Measurements from ENCODE around the gene KDM1A. TPM values are rescaled to one million over a fixed set of nuclear protein-coding genes. Genes with fewer than 3 reads are reported as not detected.

The KDM1A gene
- polyA plus RNA-seq, 2 of the 4 experiments (the other 2 are of a cell fraction) = 66.4 to 80.3 TPM

GRCh38 chr1:23092447-23092846, 73.2 kb downstream of the KDM1A start:
- no peak for ATAC-seq
- POLR2A ChIA-PET = no interaction called here
- Histone ChIP-seq H3K27ac (no peak overlapping the region), H3K9me3 (no peaks in the 10 kb centered on the region), H3K4me1 (peaks cover 6% of the 10 kb centered on the region; the same call in 2 of the 3 replicates), H3K4me2 (no peak overlapping the region), H3K4me3 (no peak overlapping the region)
- no peak for FAIRE-seq
- no peak for TF ChIP-seq EHMT2 (IDR thresholded peaks at IDR 0.05; ENCODE audit: low read depth)
- no peak for TF ChIP-seq REST (IDR thresholded peaks at IDR 0.05)
- TF ChIP-seq KDM1A (IDR thresholded peaks at IDR 0.05; ENCODE audit: low read depth) = no peak
- TF ChIP-seq JUN (IDR thresholded peaks at IDR 0.05) = no peak
- no peak for TF ChIP-seq HMGXB4 (CRISPR knock-in tag; IDR thresholded peaks at IDR 0.05; ENCODE audit: borderline replicate concordance)
- TF ChIP-seq MAZ (IDR thresholded peaks at IDR 0.05; ENCODE audit: borderline replicate concordance, low read depth, low read length) = no peak
- 90% methylated on average over 12 of the region's 12 CpGs for WGBS (ENCODE audit: missing lambda C conversion rate)
- CTCF ChIA-PET = interaction anchor here (1.5 to 9.2 kb wide), 5 partner anchors 12 to 118 kb away, joined by 3 to 203 read pairs (median 9); no protein-coding TSS in a partner anchor
- no peak for DNase-seq (ENCODE audit: low read depth in 1 of 2, low spot score in 1 of 2)

DNA sequence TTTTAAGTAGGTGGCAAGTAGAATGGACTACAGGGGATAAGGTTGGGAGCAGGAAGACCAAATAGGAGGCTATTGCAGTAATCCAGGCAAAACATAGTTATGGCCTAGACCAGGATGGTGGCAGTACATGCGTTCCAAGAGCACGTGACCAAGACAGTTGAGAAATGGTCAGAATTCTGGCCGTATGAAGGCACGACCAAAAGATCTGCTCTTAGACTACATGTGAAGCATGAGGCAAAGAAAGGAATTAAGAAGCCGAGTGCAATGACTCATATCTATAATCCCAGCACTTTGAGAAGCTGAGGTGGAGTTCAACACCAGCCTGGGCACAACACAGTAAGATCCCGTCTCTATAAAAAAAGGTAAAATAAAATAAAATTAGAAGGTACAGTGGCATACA, 78.0 kb downstream of the KDM1A start:
- CTCF ChIA-PET = interaction anchor here (1.1 to 9.2 kb wide), 7 partner anchors 8 to 176 kb away, joined by 3 to 203 read pairs (median 6); no protein-coding TSS in a partner anchor
- no peak for FAIRE-seq
- Histone ChIP-seq H3K4me2 (no peak overlapping the region), H3K4me3 (no peak overlapping the region), H3K27ac (no peak overlapping the region), H3K4me1 (peaks cover 49% of the 10 kb centered on the region), H3K9me3 (no peaks in the 10 kb centered on the region)
- POLR2A ChIA-PET = no interaction called here
- no peak for DNase-seq (ENCODE audit: low read depth in 1 of 2, low spot score in 1 of 2)
- 85% methylated on average over 6 of the region's 6 CpGs for WGBS (ENCODE audit: missing lambda C conversion rate)
- TF ChIP-seq POLR2AphosphoS2 (conservative IDR thresholded peaks at IDR 0.05; ENCODE audit: low read length) (no peak), CBX8 (IDR thresholded peaks at IDR 0.05) (no peak), MAFK (IDR thresholded peaks at IDR 0.05; ENCODE audit: partially characterized antibody) (no peak), ZC3H11A (IDR thresholded peaks at IDR 0.05) (no peak), SREBF2 (IDR thresholded peaks at IDR 0.05) (no peak), TP53 (CRISPR knock-in tag; IDR thresholded peaks at IDR 0.05) (no peak), RCOR1 (IDR thresholded peaks at IDR 0.05; ENCODE audit: low read depth, low read length) (no peak), JUN (IDR thresholded peaks at IDR 0.05) (no peak), EHF (CRISPR knock-in tag; IDR thresholded peaks at IDR 0.05) (no peak), MAZ (IDR thresholded peaks at IDR 0.05; ENCODE audit: borderline replicate concordance, low read depth, low read length) (no peak), RARB (CRISPR knock-in tag; IDR thresholded peaks at IDR 0.05) (no peak), FOSB (CRISPR knock-in tag; IDR thresholded peaks at IDR 0.05) (no peak), REST (IDR thresholded peaks at IDR 0.05) (no peak), NR3C1 (IDR thresholded peaks at IDR 0.05) (no peak), GATA3 (IDR thresholded peaks at IDR 0.05; ENCODE audit: borderline replicate concordance) (no peak), KDM5A (IDR thresholded peaks at IDR 0.05) (no peak), NFE2L2 (conservative IDR thresholded peaks at IDR 0.05; ENCODE audit: low read length) (no peak), BHLHE40 (IDR thresholded peaks at IDR 0.05; ENCODE audit: low read depth, low read length) (no peak)
- TF ChIP-seq, protein P1, sequence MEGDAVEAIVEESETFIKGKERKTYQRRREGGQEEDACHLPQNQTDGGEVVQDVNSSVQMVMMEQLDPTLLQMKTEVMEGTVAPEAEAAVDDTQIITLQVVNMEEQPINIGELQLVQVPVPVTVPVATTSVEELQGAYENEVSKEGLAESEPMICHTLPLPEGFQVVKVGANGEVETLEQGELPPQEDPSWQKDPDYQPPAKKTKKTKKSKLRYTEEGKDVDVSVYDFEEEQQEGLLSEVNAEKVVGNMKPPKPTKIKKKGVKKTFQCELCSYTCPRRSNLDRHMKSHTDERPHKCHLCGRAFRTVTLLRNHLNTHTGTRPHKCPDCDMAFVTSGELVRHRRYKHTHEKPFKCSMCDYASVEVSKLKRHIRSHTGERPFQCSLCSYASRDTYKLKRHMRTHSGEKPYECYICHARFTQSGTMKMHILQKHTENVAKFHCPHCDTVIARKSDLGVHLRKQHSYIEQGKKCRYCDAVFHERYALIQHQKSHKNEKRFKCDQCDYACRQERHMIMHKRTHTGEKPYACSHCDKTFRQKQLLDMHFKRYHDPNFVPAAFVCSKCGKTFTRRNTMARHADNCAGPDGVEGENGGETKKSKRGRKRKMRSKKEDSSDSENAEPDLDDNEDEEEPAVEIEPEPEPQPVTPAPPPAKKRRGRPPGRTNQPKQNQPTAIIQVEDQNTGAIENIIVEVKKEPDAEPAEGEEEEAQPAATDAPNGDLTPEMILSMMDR (IDR thresholded peaks at IDR 0.05) = no peak
- no peak for ATAC-seq

Measured in A549 (cell line).